ENCODE data around the gene SIM1. TPM values are rescaled to one million over a fixed set of nuclear protein-coding genes. Genes with fewer than 3 reads are reported as not detected.

The SIM1 gene
- total and polyA plus RNA-seq, 4 donors, result under 0.01 TPM; not detected in 3

DNA sequence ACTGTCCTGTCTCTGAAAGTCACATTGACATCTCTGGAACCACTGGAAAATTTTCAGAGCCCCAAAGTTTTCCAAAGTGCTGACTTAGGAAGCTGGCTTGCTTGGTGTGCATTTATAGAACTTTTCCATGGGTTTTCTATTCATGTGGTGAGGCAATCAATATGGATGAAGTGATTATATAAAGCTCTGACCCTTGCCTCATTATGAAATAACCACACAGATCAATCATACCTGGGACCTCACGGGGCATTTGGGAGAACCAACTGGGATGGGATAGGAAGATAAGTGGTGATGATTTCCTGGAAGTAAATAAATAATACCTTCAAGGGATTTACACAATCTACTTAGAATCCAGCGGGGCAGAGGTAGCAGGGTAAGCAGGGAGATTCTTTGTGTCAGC is 22.9 kb upstream of the SIM1 start (continued):
- peak; percentile 66 for TF ChIP-seq SP1 (IDR thresholded peaks at IDR 0.05)

DNA sequence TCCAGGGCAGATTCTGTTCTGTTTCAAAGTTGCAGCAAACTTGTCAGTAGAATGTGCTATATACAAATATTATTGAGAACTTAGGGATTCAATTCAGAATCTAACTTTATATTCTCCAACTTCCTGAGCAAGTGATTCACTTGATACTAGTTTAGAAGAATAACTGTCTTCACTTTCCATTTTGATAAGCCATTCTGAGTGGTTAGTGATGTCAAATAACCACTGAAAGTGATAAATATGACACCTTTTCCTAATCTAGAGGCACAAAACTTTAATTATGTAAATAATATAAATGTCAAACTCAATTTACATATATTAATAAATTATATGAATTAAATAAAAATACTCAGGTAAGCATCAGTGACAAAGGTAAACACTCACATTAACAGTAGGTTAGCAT is 20.5 kb upstream of the SIM1 start:
- Histone ChIP-seq H3K27ac (ENCODE audit: low read depth in 1 of 2, low read length in 2 of 2) (peak overlapping the region; percentile 26 to 68), H3K27me3 (ENCODE audit: control insufficient read depth in 4 of 4, insufficient read depth in 4 of 4, low read length in 3 of 4) (no peaks in the 10 kb centered on the region), H3K36me3 (ENCODE audit: control insufficient read depth in 4 of 4, insufficient read depth in 3 of 4, low read depth in 1 of 4, low read length in 3 of 4) (no peaks in the 10 kb centered on the region), H3K4me1 (ENCODE audit: control insufficient read depth in 4 of 4, insufficient read depth in 4 of 4, low read length in 3 of 4) (peaks cover 7 to 56% (median 50%) of the 10 kb centered on the region in 4 donors), H3K9me3 (ENCODE audit: control insufficient read depth in 4 of 4, low read length in 3 of 4) (no peaks in the 10 kb centered on the region), H3K9ac (ENCODE audit: low read depth in 1 of 2, low read length in 2 of 2) (no peak overlapping the region), H3K4me3 (ENCODE audit: low read depth in 1 of 3, low read length in 3 of 3) (no peak overlapping the region)
- TF ChIP-seq, protein P1, sequence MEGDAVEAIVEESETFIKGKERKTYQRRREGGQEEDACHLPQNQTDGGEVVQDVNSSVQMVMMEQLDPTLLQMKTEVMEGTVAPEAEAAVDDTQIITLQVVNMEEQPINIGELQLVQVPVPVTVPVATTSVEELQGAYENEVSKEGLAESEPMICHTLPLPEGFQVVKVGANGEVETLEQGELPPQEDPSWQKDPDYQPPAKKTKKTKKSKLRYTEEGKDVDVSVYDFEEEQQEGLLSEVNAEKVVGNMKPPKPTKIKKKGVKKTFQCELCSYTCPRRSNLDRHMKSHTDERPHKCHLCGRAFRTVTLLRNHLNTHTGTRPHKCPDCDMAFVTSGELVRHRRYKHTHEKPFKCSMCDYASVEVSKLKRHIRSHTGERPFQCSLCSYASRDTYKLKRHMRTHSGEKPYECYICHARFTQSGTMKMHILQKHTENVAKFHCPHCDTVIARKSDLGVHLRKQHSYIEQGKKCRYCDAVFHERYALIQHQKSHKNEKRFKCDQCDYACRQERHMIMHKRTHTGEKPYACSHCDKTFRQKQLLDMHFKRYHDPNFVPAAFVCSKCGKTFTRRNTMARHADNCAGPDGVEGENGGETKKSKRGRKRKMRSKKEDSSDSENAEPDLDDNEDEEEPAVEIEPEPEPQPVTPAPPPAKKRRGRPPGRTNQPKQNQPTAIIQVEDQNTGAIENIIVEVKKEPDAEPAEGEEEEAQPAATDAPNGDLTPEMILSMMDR (IDR thresholded peaks at IDR 0.05; ENCODE audit: low read depth, low read length, missing input control), result no peak
- no peak for TF ChIP-seq EGR1 (IDR thresholded peaks at IDR 0.05; ENCODE audit: low read depth in 2 of 2)
- no peak for TF ChIP-seq RXRA (IDR thresholded peaks at IDR 0.05)
- TF ChIP-seq GABPA (IDR thresholded peaks at IDR 0.05 in 1 of 2, conservative IDR thresholded peaks at IDR 0.05 in 1 of 2), result no peak
- DNase-seq (ENCODE audit: low spot score), result no peak

DNA sequence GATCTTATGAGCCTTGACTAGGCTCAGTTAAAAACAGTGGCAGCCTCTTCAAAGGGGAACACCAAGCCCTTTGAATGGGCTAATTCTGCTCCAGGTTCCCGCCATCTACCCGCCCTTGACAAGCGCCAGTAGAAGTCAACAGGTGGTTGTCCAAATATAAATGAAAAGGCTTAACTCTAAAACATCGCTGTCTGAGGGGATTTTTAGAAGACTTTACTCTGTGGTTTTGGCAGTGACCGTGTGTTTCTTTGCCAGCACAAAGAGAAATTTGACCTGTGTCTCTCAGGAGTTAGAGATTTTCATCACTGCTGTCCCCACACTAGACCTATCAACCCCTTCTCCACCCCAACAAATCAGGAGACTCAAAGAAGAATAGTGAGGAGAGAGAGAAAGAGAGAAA is 19.8 kb upstream of the SIM1 start:
- no peak overlapping the region for H3K9ac ChIP-seq (ENCODE audit: low read depth in 1 of 2, low read length in 2 of 2)
- peaks cover 7 to 56% (median 50%) of the 10 kb centered on the region in 4 donors for H3K4me1 ChIP-seq (ENCODE audit: control insufficient read depth in 4 of 4, insufficient read depth in 4 of 4, low read length in 3 of 4)
- no peaks in the 10 kb centered on the region for H3K27me3 ChIP-seq (ENCODE audit: control insufficient read depth in 4 of 4, insufficient read depth in 4 of 4, low read length in 3 of 4)
- H3K4me3 ChIP-seq (ENCODE audit: low read depth in 1 of 3, low read length in 3 of 3), result peak overlapping the region in 1 of 3 donors; percentile 51
- H3K27ac ChIP-seq (ENCODE audit: low read depth in 1 of 2, low read length in 2 of 2), result peak overlapping the region; percentile 49 to 68
- DNase-seq (ENCODE audit: low spot score), result no peak
- no peak for TF ChIP-seq FOXA1 (IDR thresholded peaks at IDR 0.05)
- no peak for TF ChIP-seq JUND (IDR thresholded peaks at IDR 0.05)
- TF ChIP-seq, protein P2, sequence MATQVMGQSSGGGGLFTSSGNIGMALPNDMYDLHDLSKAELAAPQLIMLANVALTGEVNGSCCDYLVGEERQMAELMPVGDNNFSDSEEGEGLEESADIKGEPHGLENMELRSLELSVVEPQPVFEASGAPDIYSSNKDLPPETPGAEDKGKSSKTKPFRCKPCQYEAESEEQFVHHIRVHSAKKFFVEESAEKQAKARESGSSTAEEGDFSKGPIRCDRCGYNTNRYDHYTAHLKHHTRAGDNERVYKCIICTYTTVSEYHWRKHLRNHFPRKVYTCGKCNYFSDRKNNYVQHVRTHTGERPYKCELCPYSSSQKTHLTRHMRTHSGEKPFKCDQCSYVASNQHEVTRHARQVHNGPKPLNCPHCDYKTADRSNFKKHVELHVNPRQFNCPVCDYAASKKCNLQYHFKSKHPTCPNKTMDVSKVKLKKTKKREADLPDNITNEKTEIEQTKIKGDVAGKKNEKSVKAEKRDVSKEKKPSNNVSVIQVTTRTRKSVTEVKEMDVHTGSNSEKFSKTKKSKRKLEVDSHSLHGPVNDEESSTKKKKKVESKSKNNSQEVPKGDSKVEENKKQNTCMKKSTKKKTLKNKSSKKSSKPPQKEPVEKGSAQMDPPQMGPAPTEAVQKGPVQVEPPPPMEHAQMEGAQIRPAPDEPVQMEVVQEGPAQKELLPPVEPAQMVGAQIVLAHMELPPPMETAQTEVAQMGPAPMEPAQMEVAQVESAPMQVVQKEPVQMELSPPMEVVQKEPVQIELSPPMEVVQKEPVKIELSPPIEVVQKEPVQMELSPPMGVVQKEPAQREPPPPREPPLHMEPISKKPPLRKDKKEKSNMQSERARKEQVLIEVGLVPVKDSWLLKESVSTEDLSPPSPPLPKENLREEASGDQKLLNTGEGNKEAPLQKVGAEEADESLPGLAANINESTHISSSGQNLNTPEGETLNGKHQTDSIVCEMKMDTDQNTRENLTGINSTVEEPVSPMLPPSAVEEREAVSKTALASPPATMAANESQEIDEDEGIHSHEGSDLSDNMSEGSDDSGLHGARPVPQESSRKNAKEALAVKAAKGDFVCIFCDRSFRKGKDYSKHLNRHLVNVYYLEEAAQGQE (IDR thresholded peaks at IDR 0.05), result peak; percentile 23
- TF ChIP-seq HNF4A (conservative IDR thresholded peaks at IDR 0.05), result peak; percentile 74 to 77
- peak; percentile 46 for TF ChIP-seq YY1 (IDR thresholded peaks at IDR 0.05)
- TF ChIP-seq GABPA (IDR thresholded peaks at IDR 0.05 in 1 of 2, conservative IDR thresholded peaks at IDR 0.05 in 1 of 2), result no peak
- TF ChIP-seq RXRA (IDR thresholded peaks at IDR 0.05), result peak; percentile 20 to 69
- no peak for TF ChIP-seq TAF1 (conservative IDR thresholded peaks at IDR 0.05)
- TF ChIP-seq HNF4G (IDR thresholded peaks at IDR 0.05), result peak; percentile 43
- TF ChIP-seq SP1 (IDR thresholded peaks at IDR 0.05), result peak; percentile 31
- peak; percentile 39 to 50 for TF ChIP-seq RAD21 (IDR thresholded peaks at IDR 0.05)
- TF ChIP-seq, protein P3, sequence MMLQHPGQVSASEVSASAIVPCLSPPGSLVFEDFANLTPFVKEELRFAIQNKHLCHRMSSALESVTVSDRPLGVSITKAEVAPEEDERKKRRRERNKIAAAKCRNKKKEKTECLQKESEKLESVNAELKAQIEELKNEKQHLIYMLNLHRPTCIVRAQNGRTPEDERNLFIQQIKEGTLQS (IDR thresholded peaks at IDR 0.05), result peak; percentile 52
- TF ChIP-seq, protein P4, sequence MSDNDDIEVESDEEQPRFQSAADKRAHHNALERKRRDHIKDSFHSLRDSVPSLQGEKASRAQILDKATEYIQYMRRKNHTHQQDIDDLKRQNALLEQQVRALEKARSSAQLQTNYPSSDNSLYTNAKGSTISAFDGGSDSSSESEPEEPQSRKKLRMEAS (IDR thresholded peaks at IDR 0.05), result peak; percentile 10
- H3K9me3 ChIP-seq (ENCODE audit: control insufficient read depth in 4 of 4, low read length in 3 of 4), result no peaks in the 10 kb centered on the region
- H3K36me3 ChIP-seq (ENCODE audit: control insufficient read depth in 4 of 4, insufficient read depth in 3 of 4, low read depth in 1 of 4, low read length in 3 of 4), result no peaks in the 10 kb centered on the region
- 40% methylated on average over 5 of the region's 5 CpGs for WGBS

Data from liver (tissue), 9 donors.